SH-SY5Y (cell line): ENCODE data around the gene STK24.

Source experiments
- GATA2 ChIP-seq: IDR thresholded peaks from 2 replicates; pipeline ENCODE4 v1.6.1; 2011; ENCODE audit warnings: mild to moderate bottlenecking, low read depth, low read length
- GATA3 ChIP-seq: IDR thresholded peaks from 2 replicates; pipeline ENCODE4 v1.6.1; 2011; ENCODE audit warnings: low read depth, mild to moderate bottlenecking, low read length, moderate library complexity

GRCh38 chr13:98539666-98540065, 37.2 kb downstream of the STK24 start:
- TF ChIP-seq GATA2 (no peak), GATA3 (no peak)
